Loucy (cell line): ENCODE data around the gene SOCS7.

Source experiments
- H2AFZ ChIP-seq: fragments of 200-600 bp; sonication (generic); 2 replicates; pipeline ENCODE4 v1.6.0; 2016; ENCODE audit warnings: antibody characterized with exemption, mild to moderate bottlenecking, low read length, moderate library complexity
- H3F3A ChIP-seq: fragments of 200-600 bp; 2 replicates; pipeline ENCODE4 v1.6.0; 2016; ENCODE audit warnings: antibody characterized with exemption, low read depth, mild to moderate bottlenecking
- H3K27me3 ChIP-seq: fragments of 200-600 bp; sonication (generic); 2 replicates; pipeline ENCODE4 v1.6.1; 2014; ENCODE audit warnings: low read length, mild to moderate bottlenecking; ENCODE audit not compliant: insufficient read depth, poor library complexity, severe bottlenecking
- H3K36me3 ChIP-seq: fragments of 200-600 bp; sonication (generic); 2 replicates; pipeline ENCODE4 v1.6.1; 2016; ENCODE audit warnings: low read length; ENCODE audit not compliant: insufficient read depth
- H3K4me1 ChIP-seq: fragments of 200-600 bp; sonication (generic); 2 replicates; pipeline ENCODE4 v1.5.1; 2014; ENCODE audit warnings: low read length, mild to moderate bottlenecking; ENCODE audit not compliant: insufficient read depth, poor library complexity, severe bottlenecking
- H3K4me2 ChIP-seq: fragments of 200-600 bp; sonication (generic); 2 replicates; pipeline ENCODE4 v1.6.0; 2014; ENCODE audit warnings: antibody characterized with exemption, low read length, low read depth, mild to moderate bottlenecking; ENCODE audit not compliant: poor library complexity, severe bottlenecking
- H3K4me3 ChIP-seq: fragments of 200-600 bp; sonication (generic); 2 replicates; pipeline ENCODE4 v1.5.1; 2014; ENCODE audit warnings: low read length, mild to moderate bottlenecking, mixed read lengths; ENCODE audit not compliant: poor library complexity, severe bottlenecking
- H3K79me2 ChIP-seq: fragments of 200-600 bp; sonication (generic); 2 replicates; pipeline ENCODE4 v1.6.1; 2014; ENCODE audit warnings: low read length; ENCODE audit not compliant: insufficient read depth
- H3K9ac ChIP-seq: fragments of 200-600 bp; sonication (generic); 2 replicates; pipeline ENCODE4 v1.6.0; 2014; ENCODE audit warnings: mild to moderate bottlenecking, low read depth, low read length, moderate library complexity; ENCODE audit not compliant: poor library complexity, severe bottlenecking
- H3K9me2 ChIP-seq: fragments of 200-600 bp; sonication (generic); replicated peaks from 2 replicates; pipeline ENCODE4 v1.6.1; 2016; ENCODE audit warnings: low read depth, low read length, mixed read lengths
- H3K9me3 ChIP-seq: fragments of 200-600 bp; sonication (generic); 2 replicates; pipeline ENCODE4 v1.6.1; 2014; ENCODE audit warnings: mild to moderate bottlenecking, antibody characterized with exemption, low read length, low read depth; ENCODE audit not compliant: insufficient read depth
- H4K20me1 ChIP-seq: fragments of 200-600 bp; sonication (generic); 2 replicates; pipeline ENCODE4 v1.6.0; 2014; ENCODE audit warnings: antibody characterized with exemption, low read length, mild to moderate bottlenecking; ENCODE audit not compliant: insufficient read depth, poor library complexity, severe bottlenecking
- EZH2phosphoT487 ChIP-seq: fragments of 200-600 bp; IDR thresholded peaks from 2 replicates; pipeline ENCODE4 v1.6.1; 2018; ENCODE audit warnings: antibody characterized with exemption, mild to moderate bottlenecking, moderate library complexity, borderline replicate concordance
- TF ChIP-seq, protein P1 (sequence below): fragments of 200-600 bp; sonication (generic); conservative IDR thresholded peaks from 2 replicates; pipeline ENCODE4 v1.5.1; 2014; ENCODE audit warnings: mild to moderate bottlenecking, antibody characterized with exemption, low read length

The SOCS7 gene

GRCh38 chr17:38329284-38329683, 22.4 kb upstream of the SOCS7 start:
- no peaks in the 10 kb centered on the region for H3F3A ChIP-seq

GRCh38 chr17:38329808-38330730, 21.6 kb upstream of the SOCS7 start:
- no peak for TF ChIP-seq EZH2phosphoT487
- TF ChIP-seq, protein P1, sequence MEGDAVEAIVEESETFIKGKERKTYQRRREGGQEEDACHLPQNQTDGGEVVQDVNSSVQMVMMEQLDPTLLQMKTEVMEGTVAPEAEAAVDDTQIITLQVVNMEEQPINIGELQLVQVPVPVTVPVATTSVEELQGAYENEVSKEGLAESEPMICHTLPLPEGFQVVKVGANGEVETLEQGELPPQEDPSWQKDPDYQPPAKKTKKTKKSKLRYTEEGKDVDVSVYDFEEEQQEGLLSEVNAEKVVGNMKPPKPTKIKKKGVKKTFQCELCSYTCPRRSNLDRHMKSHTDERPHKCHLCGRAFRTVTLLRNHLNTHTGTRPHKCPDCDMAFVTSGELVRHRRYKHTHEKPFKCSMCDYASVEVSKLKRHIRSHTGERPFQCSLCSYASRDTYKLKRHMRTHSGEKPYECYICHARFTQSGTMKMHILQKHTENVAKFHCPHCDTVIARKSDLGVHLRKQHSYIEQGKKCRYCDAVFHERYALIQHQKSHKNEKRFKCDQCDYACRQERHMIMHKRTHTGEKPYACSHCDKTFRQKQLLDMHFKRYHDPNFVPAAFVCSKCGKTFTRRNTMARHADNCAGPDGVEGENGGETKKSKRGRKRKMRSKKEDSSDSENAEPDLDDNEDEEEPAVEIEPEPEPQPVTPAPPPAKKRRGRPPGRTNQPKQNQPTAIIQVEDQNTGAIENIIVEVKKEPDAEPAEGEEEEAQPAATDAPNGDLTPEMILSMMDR: no peak
- no peaks in the 10 kb centered on the region for H3K9me3 ChIP-seq
- no peaks in the 10 kb centered on the region for H3K79me2 ChIP-seq
- peaks cover 13% of the 10 kb centered on the region for H3K4me1 ChIP-seq
- H3F3A ChIP-seq: no peaks in the 10 kb centered on the region
- no peaks in the 10 kb centered on the region for H4K20me1 ChIP-seq
- no peak overlapping the region for H2AFZ ChIP-seq
- H3K4me2 ChIP-seq: no peak overlapping the region
- H3K4me3 ChIP-seq: no peak overlapping the region
- H3K9me2 ChIP-seq: no peaks in the 10 kb centered on the region
- no peak overlapping the region for H3K9ac ChIP-seq
- H3K36me3 ChIP-seq: no peaks in the 10 kb centered on the region
- no peaks in the 10 kb centered on the region for H3K27me3 ChIP-seq

More at GRCh38 chr17:38329284-38329683, 22.4 kb upstream of the SOCS7 start:
- no peaks in the 10 kb centered on the region for H3K9me3 ChIP-seq
- no peak overlapping the region for H3K4me2 ChIP-seq
- H4K20me1 ChIP-seq: no peaks in the 10 kb centered on the region
- H3K36me3 ChIP-seq: no peaks in the 10 kb centered on the region
- no peaks in the 10 kb centered on the region for H3K79me2 ChIP-seq
- H3K4me1 ChIP-seq: peaks cover 18% of the 10 kb centered on the region
- H3K9ac ChIP-seq: no peak overlapping the region
- no peaks in the 10 kb centered on the region for H3K9me2 ChIP-seq
- H3K4me3 ChIP-seq: no peak overlapping the region
- TF ChIP-seq, protein P1: no peak
- TF ChIP-seq EZH2phosphoT487: no peak
- no peaks in the 10 kb centered on the region for H3K27me3 ChIP-seq
- H2AFZ ChIP-seq: no peak overlapping the region

- Histone ChIP-seq H3K79me2 (no peaks in the 10 kb centered on the region), H3K4me2 (no peak overlapping the region), H3K4me3 (no peak overlapping the region), H3F3A (no peaks in the 10 kb centered on the region), H3K36me3 (no peaks in the 10 kb centered on the region), H2AFZ (no peak overlapping the region), H3K9me2 (no peaks in the 10 kb centered on the region), H4K20me1 (no peaks in the 10 kb centered on the region), H3K9me3 (no peaks in the 10 kb centered on the region), H3K27me3 (no peaks in the 10 kb centered on the region), H3K4me1 (peaks cover 5% of the 10 kb centered on the region), H3K9ac (no peak overlapping the region)
- TF ChIP-seq EZH2phosphoT487: no peak
- TF ChIP-seq, protein P1: no peak
Measured at GRCh38 chr17:38330941-38331411, 20.7 kb upstream of the SOCS7 start.
